Activated naive CD4-positive, alpha-beta T cell treated with anti-CD3 and anti-CD28 coated beads, Interleukin-2, amount 50 U/mL, for 24 hours (primary cell): Measurements from ENCODE around the gene CD79B.
"Not testable (repeated sequence)": the region's sequence is repeated elsewhere in the genome, so short reads cannot be mapped to it uniquely, and the experiment has no call there.

Source experiments
- H3K27ac Mint-ChIP-seq: one replicate; pipeline ENCODE4 v1.8.0; 2021; ENCODE audit warnings: mild to moderate bottlenecking, mixed read lengths
- H3K27me3 Mint-ChIP-seq: one replicate; pipeline ENCODE4 v1.8.0; 2021; ENCODE audit warnings: mixed read lengths
- H3K36me3 Mint-ChIP-seq: one replicate; pipeline ENCODE4 v1.8.0; 2021; ENCODE audit warnings: mixed read lengths
- H3K4me1 Mint-ChIP-seq: one replicate; pipeline ENCODE4 v1.8.0; 2021; ENCODE audit warnings: mixed read lengths
- H3K4me3 Mint-ChIP-seq: one replicate; pipeline ENCODE4 v1.8.0; 2021; ENCODE audit warnings: mild to moderate bottlenecking, mixed read lengths
- H3K9me3 Mint-ChIP-seq: one replicate; pipeline ENCODE4 v1.8.0; 2021; ENCODE audit warnings: mixed read lengths

The CD79B gene

DNA sequence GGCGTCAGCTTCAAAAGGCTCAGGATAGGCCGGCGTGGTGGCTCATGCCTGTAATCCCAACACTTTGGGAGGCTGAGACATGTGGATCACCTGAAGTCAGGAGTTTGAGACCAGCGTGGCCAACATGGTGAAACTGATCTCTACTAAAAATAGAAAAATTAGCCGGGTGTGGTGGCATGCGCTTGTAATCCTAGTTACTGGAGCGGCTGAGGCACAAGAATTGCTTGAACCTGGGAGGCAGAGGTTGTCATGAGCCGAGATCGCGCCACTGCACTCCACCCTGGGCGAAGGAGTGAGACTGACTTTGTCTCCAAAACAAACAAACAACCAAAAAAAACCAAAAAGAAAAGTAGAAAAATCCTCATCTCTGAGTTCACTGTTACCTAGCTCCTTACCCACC, 47.0 kb downstream of the CD79B start:
- H3K27ac Mint-ChIP-seq, H3K36me3 Mint-ChIP-seq, H3K9me3 Mint-ChIP-seq, H3K4me3 Mint-ChIP-seq, H3K27me3 Mint-ChIP-seq: not testable (repeated sequence)
- peaks cover 12% of the 10 kb centered on the region for H3K4me1 Mint-ChIP-seq

GRCh38 chr17:63882626-63883126, 49.5 kb downstream of the CD79B start:
- H3K36me3 Mint-ChIP-seq, H3K27ac Mint-ChIP-seq, H3K4me3 Mint-ChIP-seq: not testable (repeated sequence)

GRCh38 chr17:63881935-63882601, 50.1 kb downstream of the CD79B start, which contains the start of gene GH2:
TSS of gene GH2 (minus strand) at chr17:63881944. CDS start at chr17:63881801, 143 bp downstream.
- Mint-ChIP-seq H3K27me3 (peaks cover 2% of the 10 kb centered on the region), H3K4me1 (peaks cover 3% of the 10 kb centered on the region), H3K27ac (no peak within 1 kb of the TSS), H3K4me3 (no peak within 1 kb of the TSS), H3K36me3 (no peaks in the 10 kb centered on the region), H3K9me3 (no peaks in the 10 kb centered on the region)

More at GRCh38 chr17:63882626-63883126, 49.5 kb downstream of the CD79B start:
- H3K4me1 Mint-ChIP-seq, H3K9me3 Mint-ChIP-seq, H3K27me3 Mint-ChIP-seq: not testable (repeated sequence)

- H3K4me1 Mint-ChIP-seq, H3K27ac Mint-ChIP-seq, H3K9me3 Mint-ChIP-seq: not testable (repeated sequence)
Observed at GRCh38 chr17:63881337-63881736, 50.8 kb downstream of the CD79B start.

DNA sequence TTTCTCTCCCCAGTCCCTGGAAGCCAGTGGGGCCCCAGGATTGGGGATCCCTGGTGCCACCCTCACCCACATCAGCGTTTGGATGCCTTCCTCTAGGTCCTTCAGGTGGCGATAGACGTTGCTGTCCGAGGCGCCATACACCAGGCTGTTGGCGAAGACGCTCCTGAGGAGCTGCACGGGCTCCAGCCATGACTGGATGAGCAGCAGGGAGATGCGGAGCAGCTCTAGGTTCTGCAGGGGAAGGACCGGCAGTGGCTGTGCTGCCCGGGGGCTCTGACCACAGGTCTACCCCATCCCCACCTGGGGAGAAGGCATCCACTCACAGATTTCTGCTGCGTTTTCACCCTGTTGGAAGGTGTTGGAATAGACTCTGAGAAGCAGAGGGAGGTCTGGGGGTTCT, 51.4 kb downstream of the CD79B start:
- no peaks in the 10 kb centered on the region for H3K36me3 Mint-ChIP-seq
- H3K9me3 Mint-ChIP-seq: no peaks in the 10 kb centered on the region
- H3K27ac Mint-ChIP-seq: no peak overlapping the region
- H3K4me3 Mint-ChIP-seq: no peak overlapping the region
- H3K27me3 Mint-ChIP-seq: peaks cover 2% of the 10 kb centered on the region
- peaks cover 3% of the 10 kb centered on the region for H3K4me1 Mint-ChIP-seq

More at GRCh38 chr17:63881337-63881736, 50.8 kb downstream of the CD79B start:
- not testable (repeated sequence) for H3K36me3 Mint-ChIP-seq, H3K27me3 Mint-ChIP-seq, H3K4me3 Mint-ChIP-seq
